ENCODE data around the gene KRT1.

DNA sequence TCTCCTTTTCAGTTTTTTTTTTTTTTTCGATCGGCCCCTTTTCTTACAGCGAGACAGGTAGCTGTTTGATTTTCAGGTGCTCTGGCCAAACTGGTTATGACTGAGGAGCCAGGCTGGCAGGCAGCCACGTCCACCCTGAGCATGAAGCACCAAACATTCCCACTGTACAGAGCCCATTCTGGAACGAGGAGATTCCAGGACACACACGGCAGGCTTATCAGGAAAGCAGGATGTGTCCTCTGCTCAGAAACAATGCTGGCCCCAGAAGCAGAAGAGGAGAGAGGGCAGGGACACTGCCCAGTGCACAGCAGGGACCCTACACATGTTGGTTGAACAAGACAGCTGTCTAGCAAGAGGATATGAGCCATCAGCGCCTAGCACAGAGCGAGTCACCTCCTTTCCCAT is 24.5 kb downstream of the KRT1 start:
- TF ChIP-seq POLR2A (IDR thresholded peaks at IDR 0.05; ENCODE audit: low read length), result no peak
- TF ChIP-seq GATA1 (IDR thresholded peaks at IDR 0.05; ENCODE audit: low read depth, low read length), result no peak

Measured in erythroblast (primary cell).